ENCODE measurements around the gene SDC1.

The SDC1 gene

GRCh38 chr2:20213651-20214565, 11.0 kb downstream of the SDC1 start:
- DNase-seq (ENCODE audit: low read depth) = no peak

- DNase-seq (ENCODE audit: low read depth) = no peak
These were observed 11.9 kb downstream of the SDC1 start for GRCh38 chr2:20212871-20213503.

- DNase-seq (ENCODE audit: low read depth) = no peak
These were observed 12.5 kb downstream of the SDC1 start for GRCh38 chr2:20212459-20212870.

GRCh38 chr2:20211860-20212458, 13.0 kb downstream of the SDC1 start:
- no peak for DNase-seq (ENCODE audit: low read depth)

- no peak for DNase-seq (ENCODE audit: low read depth)
These were observed 13.5 kb downstream of the SDC1 start for GRCh38 chr2:20211420-20211819.

GRCh38 chr2:20210462-20210861, 14.5 kb downstream of the SDC1 start:
- no peak for DNase-seq (ENCODE audit: low read depth)

- no peak for DNase-seq (ENCODE audit: low read depth)
These were observed 15.4 kb downstream of the SDC1 start for GRCh38 chr2:20209373-20210109.

GRCh38 chr2:20208476-20208859, 16.5 kb downstream of the SDC1 start:
- no peak for DNase-seq (ENCODE audit: low read depth)

- no peak for DNase-seq (ENCODE audit: low read depth)
These were observed 17.9 kb downstream of the SDC1 start for GRCh38 chr2:20207051-20207450.

GRCh38 chr2:20205915-20206524, 18.9 kb downstream of the SDC1 start:
- DNase-seq (ENCODE audit: low read depth) = no peak

GRCh38 chr2:20205069-20205468, 19.9 kb downstream of the SDC1 start:
- no peak for DNase-seq (ENCODE audit: low read depth)

- no peak for DNase-seq (ENCODE audit: low read depth)
These were observed 21.3 kb downstream of the SDC1 start for GRCh38 chr2:20203521-20204225.

GRCh38 chr2:20203072-20203471, 21.9 kb downstream of the SDC1 start:
- DNase-seq (ENCODE audit: low read depth) = no peak

- no peak for DNase-seq (ENCODE audit: low read depth)
These were observed 23.3 kb downstream of the SDC1 start for GRCh38 chr2:20201671-20202070.

- no peak for DNase-seq (ENCODE audit: low read depth)
These were observed 24.0 kb downstream of the SDC1 start for GRCh38 chr2:20200697-20201555.

GRCh38 chr2:20199633-20200270, 25.2 kb downstream of the SDC1 start:
- DNase-seq (ENCODE audit: low read depth) = no peak

- no peak for DNase-seq (ENCODE audit: low read depth)
These were observed 25.9 kb downstream of the SDC1 start for GRCh38 chr2:20198796-20199632.

- no peak for DNase-seq (ENCODE audit: low read depth)
These were observed 26.9 kb downstream of the SDC1 start for GRCh38 chr2:20198001-20198400.

GRCh38 chr2:20197192-20197591, 27.7 kb downstream of the SDC1 start:
- no peak for DNase-seq (ENCODE audit: low read depth)
